ENCODE data around the gene NKPD1.

Gene NKPD1

DNA sequence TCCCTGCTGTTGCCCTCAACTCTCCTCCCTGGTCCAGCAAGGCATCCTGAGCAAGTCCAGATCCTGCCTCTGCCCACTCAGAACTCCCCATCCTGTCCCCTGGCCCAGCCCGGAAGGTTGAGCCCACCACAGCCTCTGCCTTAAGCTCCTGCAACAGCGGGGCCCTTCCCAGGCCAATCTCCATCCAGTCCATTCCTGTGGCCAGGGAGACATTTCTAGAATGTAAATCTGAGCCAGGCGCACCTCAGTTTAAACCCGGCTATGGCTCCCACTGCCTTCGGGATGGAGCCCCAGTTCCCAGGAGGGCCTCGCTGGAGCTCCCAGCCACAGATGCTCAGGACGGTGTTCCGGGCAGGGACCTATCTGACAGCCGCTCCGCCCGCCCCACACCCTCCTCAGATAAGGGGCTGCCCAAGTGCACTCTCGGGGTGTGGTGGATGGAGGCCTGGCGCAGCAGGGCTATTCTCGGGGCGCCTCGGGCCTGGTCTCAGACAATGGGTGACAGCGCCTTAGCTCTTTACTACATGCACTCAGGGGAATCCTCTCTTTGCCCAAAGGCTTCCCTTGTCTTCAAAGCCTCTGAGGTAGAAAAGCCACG, 11.9 kb upstream of the NKPD1 start:
- no peak for DNase-seq (ENCODE audit: low spot score)

DNA sequence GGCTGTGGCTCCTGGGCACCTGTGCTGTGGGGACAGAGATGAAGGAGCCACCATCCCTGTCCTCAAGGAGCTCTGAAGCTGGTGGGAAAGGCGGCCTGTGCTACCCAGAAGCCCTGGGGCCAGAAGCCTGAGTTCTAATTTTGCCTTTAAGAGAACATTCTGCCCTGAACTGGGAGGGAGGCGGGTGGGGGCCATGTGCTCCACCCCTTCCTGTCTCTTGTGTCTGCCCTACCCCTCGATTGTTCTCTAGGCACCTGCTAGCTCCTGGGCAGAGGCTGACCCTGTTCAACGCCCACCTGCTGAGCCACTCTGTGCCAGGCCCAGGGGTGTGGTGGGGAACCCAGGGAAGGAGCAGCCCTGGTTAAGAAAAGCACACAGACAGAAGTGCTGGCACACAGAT, 11.4 kb upstream of the NKPD1 start:
- no peak for DNase-seq (ENCODE audit: low spot score)

DNA sequence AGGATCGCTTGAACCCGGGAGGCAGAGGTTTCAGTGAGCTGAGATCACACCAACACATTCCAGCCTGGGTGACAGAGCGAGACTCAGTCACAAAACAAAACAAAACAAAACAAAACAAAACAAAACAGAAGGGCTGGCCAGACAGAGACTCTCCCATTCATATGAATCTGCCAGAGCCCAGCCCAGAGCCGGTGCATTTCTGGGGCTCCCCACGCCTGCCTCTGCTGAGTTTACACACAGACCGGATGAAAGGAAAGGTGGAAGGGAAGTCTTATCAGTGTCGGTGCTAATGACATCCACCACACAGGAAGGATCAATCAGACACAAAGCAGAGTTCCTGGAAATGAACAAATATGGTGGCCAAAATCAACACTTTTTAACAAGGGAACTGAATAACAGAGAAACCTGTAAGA, 10.4 kb upstream of the NKPD1 start:
- no peak for DNase-seq (ENCODE audit: low spot score)

DNA sequence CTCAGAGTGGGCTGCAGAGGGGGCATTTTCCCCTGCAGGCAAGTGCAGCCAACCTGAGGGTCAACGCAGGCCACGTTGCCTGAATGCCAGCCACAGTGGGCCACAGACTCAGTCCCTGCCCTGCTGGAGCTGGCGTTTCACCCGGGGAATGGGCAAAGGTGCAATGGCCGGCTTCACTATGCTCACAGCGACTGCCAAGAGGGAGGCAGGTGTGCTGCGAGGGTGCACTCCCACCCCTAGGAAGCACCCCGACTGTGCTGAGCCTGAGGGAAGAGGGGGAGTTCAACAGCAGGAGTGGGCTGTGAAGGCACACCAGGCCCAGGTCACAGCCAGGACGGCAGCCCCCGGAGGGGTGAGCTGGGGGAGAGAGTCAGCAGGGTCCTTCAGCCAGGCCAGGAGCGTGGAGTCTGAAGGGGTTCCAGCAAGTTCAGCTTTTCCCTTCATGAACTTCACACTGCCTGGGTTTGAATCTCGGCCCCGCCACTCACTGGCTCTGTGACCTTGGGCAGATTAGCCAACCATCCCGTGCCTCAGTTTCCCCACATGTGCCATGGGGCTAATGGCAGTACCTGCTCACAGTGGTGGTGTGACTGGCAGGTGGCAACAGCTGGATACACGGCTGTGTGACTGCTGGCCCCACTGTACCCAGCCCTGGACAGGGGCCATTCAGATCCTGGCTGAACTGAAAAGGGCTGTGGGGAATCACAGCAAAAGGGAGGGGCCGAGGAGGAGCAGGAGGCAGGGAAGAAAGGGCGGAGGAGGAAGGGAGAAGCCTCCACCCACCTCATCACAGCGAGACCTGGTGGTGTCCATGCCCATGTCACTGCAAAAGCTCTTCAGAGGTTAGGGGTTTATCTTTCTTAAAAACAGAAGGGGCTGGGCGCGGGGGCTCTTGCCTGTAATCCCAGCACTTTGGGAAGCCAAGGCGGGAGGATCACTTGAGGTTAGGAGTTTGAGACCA, 9.6 kb upstream of the NKPD1 start:
- no peak for DNase-seq (ENCODE audit: low spot score)

DNA sequence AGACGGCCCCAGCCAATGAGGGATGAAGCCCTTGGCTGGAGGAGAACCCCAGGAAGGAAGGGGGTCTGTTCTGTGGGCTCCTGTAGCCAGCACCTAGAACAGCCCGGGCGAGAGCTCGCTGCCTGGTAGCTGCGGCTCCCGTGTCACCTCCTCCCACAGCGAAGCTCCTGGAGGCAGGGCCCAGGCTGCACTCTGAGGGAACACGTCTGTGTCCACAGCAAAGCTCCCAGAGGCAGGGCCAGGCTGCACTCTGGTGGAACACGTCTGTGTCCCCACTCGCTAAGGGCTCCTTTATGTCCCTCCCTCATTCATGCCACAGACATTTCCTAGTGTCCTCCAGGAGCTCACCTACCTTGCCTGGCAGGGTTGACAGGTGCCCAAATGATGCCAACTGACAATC, 8.8 kb upstream of the NKPD1 start:
- no peak for DNase-seq (ENCODE audit: low spot score)

DNA sequence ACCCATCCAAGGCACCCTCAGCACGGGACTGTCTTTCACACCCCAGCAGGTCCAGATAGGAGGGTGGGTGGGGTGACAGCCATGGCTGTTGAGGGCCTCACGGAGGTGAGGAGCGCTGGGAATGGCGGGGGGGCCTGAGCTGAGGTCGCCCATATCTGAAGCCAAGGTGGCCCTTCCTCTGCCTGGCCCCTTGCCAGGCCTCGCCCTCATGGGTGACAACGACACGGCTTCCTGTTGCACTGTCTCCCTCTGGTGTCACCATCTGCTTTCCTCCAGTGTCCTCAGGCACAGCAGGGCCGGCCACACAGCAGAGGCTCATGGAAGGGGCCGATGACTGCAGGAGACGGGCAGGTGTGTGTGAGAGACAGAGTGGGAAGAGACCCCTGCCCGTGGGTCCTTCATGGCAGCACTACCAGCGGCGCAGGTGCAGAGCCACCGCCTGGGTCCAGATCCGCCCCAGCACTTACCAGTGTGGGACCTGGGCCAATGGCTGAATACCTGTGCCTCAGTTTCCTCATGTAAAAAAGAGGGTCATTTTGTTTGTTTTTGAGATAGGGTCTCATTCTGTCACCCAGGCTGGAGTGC, 8.1 kb upstream of the NKPD1 start:
- peak; percentile 53 for DNase-seq (ENCODE audit: low spot score)

DNA sequence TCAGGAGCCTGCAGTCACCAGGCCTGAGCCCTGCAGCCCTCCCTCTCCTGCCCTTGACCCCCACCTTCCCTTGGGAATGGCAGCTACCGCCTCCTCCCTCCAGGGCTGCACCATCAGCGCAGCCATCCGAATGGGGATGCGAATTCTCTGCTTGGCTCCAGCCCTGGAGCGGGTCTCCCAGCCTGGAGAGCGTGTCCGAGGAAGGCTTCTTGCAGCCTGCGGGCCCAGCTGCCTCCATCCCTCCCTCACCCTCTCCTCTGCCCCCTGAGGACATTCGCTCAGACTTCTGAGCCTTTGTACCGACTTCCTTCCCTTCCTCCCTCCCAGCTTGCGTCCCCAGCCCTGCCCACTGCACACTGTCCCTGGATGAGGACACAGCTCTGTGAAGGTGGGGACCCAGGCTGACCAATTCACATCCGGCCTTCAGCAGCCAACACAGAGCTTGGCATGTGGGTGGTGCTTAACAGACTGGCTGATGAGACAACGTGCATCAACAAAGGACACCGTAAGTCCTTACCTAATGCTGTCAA, 6.0 kb upstream of the NKPD1 start:
- no peak for DNase-seq (ENCODE audit: low spot score)

DNA sequence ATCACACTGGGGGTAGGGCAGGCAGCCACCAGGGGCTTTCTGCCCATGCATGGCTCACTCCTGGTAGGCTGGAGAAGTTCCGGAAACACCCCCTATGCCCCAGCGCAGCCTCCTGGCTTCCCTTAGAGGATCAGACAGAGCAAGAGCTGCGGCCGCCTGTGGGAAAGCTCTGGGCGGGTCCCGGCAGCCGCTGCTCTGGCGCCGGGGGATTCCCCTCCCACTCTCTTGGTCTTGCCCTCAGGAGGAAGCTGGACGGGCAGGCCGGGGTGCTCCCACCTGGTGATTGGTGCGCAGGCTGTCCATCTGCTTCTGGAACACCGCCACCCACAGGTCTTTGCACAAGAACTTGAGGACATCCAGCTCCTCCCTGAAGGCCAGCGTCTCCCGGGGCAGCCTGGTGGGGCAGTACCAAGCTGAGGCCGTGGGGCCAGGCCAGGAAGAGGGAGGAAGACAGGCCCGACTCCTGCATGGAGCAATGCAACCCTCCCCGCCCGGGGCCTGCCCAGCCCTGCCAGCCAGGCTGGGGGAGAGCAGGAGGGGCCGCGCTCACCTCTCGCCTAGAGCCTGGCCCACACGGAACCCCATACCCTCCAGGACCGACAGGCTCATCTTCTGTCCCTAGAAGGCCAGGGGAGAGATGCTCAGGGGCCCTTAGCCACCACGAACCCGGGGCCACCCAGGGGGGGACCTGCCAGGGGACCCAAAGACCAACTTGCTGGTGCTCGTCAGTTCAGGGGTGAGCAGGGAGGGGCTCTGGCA, 4.0 kb upstream of the NKPD1 start:
- DNase-seq (ENCODE audit: low spot score) = peak; percentile 81

DNA sequence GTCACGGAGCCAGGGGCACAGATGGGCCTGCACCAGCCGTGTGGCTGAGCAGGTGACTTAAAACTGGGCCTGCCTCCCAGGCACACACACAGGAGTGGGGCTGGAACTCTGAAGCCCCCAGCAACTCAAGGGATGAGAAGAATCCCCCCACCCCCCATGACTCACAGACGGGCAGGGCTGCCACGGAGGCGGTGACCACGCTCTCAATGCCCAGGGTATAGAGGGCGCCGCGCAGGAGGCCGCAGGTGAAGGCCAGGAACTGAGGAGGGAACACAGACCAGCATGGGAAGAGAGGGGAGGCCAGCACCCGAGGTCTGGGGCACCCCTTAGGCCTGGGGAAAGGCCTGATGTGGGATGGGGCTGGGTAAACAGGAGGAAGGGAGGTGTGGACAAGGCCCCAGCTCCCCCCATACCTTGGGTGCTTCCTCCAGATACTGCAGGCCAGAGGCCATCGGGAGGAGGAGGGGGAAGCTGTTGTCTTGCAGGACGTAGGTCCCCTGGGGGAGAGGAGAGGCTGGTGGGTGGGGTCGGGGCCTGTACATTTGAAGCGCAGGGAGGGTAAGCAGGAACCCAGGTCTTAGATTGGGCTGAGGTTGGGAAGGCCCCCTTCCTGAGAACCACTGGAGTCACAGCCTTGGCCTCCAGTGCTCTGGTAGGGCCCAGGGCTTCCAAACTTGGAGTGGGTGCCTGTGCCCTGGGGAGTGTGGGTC, 3.1 kb upstream of the NKPD1 start:
- no peak for DNase-seq (ENCODE audit: low spot score)

DNA sequence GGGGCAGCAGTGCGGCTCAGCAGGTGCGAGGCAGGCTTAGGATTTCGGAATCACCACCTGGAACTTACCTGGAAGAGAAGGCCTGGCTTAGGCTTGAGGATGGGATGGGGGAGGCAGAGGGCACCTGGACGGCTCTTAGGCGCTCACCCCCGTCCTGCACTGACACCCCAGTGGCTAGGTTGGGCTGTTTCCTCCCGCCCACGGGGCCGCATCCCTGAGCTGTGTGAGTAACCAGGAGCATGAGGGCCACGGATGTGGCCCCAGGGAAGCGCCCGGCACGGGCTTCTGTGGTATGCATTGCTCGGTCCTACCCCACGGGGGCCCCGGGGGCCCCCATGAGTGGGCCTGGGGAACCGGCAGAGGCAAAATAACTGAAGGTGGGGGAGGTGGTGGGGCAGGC, 2.4 kb upstream of the NKPD1 start:
- no peak for DNase-seq (ENCODE audit: low spot score)

DNA sequence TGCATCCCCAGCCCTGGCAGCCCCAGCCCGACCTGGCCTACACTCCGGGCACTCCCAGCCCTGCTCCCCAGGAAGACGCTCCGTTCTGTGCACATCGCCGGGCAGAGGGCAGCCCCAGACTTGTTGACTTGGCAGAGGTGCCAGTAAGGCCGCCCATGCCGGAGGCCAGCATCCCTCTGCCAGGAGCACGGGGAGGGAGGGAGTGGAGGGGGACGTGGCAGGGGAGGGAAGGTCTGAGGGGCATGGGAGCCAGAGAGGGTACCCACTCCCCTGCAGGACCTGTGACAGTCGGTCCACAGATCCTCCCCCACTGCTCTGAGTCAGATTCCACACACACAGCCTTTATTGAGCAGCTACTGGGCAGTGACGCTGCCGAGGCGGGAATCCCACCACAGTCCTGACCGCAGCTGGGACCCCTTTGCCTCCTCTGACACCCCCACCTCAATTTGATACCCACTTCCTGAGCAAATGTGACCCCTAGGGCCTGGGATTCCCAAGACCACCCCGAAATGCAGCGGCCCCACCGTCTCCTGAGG, 1.9 kb upstream of the NKPD1 start:
- no peak for DNase-seq (ENCODE audit: low spot score)

DNA sequence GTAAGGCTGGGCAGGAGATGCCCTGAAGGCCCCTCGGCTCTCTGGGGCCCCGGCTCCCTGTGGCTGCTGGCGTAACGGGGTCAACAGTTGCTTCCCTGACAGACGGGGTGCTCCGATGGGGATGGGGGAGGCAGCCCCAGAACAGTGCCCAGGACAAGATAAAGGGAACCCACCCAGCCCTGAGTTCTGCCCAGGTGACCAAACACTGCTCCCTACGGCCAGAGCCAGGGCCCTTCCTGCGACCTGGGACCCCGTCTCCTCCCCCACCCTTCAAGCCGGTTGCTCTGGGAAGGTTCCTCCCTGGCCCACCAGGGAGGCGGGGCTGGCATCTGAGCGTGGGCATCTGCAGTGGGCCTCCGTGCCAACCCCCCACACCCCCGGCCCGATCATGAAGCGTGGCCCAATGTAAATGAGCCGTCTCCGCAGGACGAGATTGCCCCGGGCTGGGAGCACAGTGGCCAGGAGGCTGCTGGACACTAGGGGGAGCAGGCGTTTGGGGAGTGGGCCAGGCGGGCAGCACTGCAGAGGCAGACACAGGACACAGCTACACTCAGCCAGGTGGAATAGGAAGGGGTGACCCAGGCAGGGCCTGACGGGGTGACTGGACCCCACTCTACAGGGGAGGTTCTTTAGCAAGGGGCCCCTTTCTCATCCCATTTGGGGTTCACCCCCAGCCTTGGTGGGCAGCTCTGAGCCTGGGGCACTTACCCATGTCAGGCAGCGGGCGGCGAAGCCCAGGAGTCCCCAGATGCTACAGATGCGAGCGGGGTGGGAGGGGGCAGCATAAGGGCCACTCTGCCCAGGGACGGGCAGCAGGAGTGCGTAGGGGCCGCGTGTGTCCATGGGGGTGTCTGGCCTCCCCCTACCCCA, 1.2 kb upstream of the NKPD1 start:
- no peak for DNase-seq (ENCODE audit: low spot score)

DNA sequence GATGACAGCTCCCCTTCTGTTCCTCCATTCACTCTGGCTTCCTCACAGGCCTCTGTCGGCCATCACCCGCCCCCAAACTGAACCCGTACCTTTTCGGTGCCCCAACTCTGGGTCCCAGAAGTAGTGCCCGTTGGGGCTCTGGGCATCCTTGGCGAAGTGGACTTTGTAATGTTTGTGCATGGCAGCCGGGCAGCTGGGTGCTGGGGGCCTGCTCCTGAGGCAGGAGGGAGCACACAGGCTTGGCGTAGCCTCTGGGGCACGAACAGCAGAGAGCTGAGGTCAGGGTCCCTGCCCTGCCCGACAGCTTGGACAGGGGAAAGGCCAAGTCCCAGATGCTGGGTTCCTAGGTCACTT, 834 bp downstream of the NKPD1 start:
- no peak for DNase-seq (ENCODE audit: low spot score)

DNA sequence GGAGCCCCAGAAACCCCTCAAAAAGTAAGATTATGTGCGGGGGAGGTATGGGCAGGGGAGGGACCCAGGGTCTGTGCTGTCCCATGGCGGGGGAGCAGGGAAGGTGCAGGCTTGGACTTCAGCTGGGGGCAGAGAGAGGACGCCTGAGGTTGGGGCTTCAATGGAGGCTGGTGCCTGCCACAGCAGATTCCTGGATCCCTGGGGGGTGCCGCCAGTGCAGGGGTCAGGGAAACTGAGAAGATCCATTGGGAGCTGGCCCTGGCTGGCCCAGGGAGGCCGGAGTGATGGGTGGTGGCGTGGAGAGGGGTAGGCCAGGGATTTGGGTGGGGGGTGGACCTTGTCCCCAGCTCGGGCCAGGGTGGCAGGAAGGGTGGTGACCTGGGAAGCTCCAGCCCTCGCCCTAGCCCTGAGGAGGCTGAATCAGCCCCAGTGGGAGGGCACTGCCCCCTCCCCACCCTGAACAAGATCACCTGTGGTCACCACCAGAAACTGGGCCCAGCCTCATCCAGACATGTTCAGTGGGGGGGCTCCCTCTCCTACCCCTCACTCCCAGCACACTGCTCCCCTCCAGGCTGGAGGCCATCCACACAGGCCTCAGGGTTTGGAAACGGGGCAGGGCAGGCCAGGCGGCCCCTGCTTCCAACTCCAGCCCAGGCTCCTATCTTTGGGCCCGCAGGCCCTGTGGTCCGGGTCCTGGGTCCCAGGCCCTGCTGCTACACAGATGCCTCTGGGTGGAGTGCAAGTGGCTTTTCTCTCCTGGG, 1.4 kb downstream of the NKPD1 start:
- DNase-seq (ENCODE audit: low spot score) = no peak

DNA sequence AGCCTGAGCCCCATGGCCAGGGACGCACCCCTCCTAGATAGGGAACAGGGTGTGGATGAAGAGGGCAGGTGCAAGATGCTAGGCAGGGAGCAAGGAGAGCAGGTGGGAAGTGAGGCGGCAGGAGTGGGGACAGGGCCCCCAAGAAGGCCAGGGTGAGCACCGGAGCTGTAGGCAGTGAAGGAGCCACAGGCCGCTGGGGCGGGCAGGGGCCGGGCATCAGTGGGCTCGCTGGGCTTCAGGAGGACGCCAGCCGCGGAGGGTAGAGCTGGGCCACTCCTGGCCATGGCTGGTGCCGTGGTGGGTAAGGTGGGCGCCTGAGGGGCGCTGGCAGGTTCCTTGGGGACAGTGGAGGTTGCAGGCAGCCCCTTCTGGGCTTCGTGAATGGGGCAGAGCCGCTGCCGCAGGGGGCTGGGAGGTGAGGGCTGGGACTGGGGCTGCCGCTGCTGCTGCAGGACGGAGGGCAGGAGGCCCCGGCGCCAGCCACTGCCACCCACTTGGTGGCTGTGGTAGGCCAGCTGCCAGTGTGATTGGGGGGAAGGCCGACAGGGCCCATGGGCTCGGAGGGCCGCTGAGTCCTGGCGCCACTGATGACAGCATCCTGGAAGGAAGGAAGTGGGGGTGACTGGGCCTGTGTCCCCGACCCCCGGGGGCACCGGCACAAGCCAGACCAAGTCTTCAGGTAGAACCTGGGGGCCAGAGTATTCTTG, 2.1 kb downstream of the NKPD1 start:
- no peak for DNase-seq (ENCODE audit: low spot score)

DNA sequence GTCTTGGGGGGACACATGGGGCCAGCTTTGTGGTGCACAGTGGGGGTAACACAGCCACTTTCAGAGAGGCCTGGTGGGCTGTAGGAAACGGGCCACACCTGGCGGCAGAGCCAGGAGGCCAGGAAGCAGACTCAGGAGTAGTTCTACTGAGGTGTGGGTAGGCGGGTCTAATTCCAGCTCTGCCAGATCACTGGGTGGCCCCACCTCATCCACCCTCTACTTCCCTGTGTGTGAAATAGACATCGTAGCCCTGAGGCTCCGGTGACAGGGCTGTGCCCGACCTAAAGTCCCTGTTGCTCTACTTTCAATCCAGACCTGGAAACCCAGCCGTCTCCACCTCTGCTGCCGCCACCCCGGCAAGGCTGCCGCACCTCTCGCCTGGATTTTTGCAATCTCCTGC, 4.0 kb downstream of the NKPD1 start:
- peak; percentile 49 for DNase-seq (ENCODE audit: low spot score)

DNA sequence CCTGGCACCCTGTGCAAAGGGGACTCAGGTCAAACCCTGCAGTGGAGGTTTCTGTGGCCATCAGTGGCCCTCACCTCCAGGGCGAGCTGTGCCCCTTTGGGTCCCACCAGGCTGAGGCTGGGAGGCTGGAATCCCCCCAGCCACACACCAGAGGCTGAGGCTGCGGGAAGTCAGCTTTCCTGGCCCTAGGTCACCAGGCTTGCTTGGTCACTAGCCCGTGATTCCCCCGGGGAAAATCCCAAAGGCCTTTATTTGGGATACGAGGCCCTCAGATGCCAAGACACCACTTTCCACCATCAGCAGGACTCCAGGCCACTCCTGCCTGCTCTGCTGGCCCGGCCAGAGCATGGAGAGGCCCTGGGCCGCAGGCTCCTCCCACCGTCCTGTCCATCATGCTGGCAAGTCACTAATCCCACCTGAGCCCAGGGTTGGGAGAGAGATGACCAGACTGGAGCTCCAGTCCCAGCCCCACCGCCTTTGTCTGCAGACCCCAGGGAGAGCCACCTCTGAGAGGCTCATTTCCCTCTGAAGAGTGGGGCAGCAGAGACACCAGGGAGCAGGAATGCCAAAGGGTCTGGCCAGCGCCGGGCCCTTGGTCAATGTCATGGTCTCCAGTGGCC, 4.7 kb downstream of the NKPD1 start:
- no peak for DNase-seq (ENCODE audit: low spot score)

DNA sequence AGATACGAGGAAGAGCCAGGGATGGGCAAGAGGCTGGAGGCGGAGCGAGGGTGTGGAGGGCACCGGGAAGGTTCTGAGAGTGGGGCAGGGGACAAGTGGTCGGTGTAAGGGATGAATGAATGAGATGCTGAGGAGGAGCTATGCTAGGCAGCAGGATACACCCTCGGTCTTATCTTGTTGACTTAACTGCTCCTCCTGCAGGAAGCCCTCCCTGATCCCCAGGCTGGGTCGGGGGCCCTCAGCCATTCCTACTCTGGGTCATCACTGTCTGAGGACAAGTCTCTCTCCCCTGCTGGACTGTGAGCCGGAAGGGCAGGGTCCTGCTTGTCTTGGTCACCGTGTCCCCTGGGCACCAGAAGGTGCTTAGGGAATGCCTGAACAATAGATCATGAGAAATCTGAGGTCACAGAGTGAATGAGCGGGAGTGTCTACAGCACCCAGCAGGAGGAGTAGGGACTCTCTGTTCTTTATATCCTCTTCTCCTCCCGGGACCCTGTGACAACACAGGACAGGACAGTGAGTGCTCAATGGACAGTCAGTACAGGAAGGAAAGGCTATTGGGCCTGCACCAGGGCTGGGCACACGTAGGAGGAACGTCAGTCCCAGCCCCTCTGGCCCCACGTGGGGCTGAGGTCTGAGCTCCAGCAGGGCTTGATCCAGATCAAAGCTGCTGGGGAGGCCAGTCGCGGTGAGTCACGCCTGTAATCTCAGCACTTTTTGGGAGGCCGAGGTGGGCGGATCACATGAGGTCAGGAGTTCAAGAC, 6.5 kb downstream of the NKPD1 start:
- peak; percentile 94 for DNase-seq (ENCODE audit: low spot score)

Data from SW480 (cell line).